Glutamatergic neuron (in vitro differentiated cells): Measurements from ENCODE around the gene ZNF76. TPM values are rescaled to one million over a fixed set of nuclear protein-coding genes. Genes with fewer than 3 reads are reported as not detected.

Experiments
- DNase-seq: peaks from one replicate; pipeline ENCODE4 v3.0.0; 2022
- H3K27ac Mint-ChIP-seq: one replicate; pipeline ENCODE4 v1.8.0; 2020; ENCODE audit warnings: mild to moderate bottlenecking, mixed read lengths, inconsistent platforms; ENCODE audit not compliant: unreplicated experiment
- H3K27me3 Mint-ChIP-seq: one replicate; pipeline ENCODE4 v1.8.0; 2020; ENCODE audit warnings: mild to moderate bottlenecking, moderate library complexity, mixed read lengths, inconsistent platforms; ENCODE audit not compliant: unreplicated experiment
- H3K36me3 Mint-ChIP-seq: one replicate; pipeline ENCODE4 v1.8.0; 2020; ENCODE audit warnings: mild to moderate bottlenecking, mixed read lengths, inconsistent platforms; ENCODE audit not compliant: unreplicated experiment
- H3K4me1 Mint-ChIP-seq: one replicate; pipeline ENCODE4 v1.8.0; 2020; ENCODE audit warnings: mild to moderate bottlenecking, low read depth, mixed read lengths, inconsistent platforms; ENCODE audit not compliant: unreplicated experiment
- H3K4me3 Mint-ChIP-seq: one replicate; pipeline ENCODE4 v1.8.0; 2020; ENCODE audit warnings: mild to moderate bottlenecking, mixed read lengths, inconsistent platforms; ENCODE audit not compliant: unreplicated experiment
- H3K9me3 Mint-ChIP-seq: one replicate; pipeline ENCODE4 v1.8.0; 2020; ENCODE audit warnings: mild to moderate bottlenecking, moderate library complexity, mixed read lengths, inconsistent platforms; ENCODE audit not compliant: unreplicated experiment
- CTCF ChIP-seq: fragments of 200-600 bp; sonication (generic); IDR thresholded peaks from one replicate; pipeline ENCODE4 v1.5.0; 2021; ENCODE audit not compliant: partially characterized antibody, unreplicated experiment
- total RNA-seq: library from RNA; stranded (reverse); fragmentation: NEBNext Ultra II Directional; extraction: Animal tissue kit (Norgen Biotek cat#: 25700); gene quantifications from one replicate; pipeline ENCODE4 v1.2.1, GENCODE V29; 2021; ENCODE audit not compliant: unreplicated experiment

ZNF76 gene
- total RNA-seq, 1 donor from 2014 or later = 38.3 TPM

DNA sequence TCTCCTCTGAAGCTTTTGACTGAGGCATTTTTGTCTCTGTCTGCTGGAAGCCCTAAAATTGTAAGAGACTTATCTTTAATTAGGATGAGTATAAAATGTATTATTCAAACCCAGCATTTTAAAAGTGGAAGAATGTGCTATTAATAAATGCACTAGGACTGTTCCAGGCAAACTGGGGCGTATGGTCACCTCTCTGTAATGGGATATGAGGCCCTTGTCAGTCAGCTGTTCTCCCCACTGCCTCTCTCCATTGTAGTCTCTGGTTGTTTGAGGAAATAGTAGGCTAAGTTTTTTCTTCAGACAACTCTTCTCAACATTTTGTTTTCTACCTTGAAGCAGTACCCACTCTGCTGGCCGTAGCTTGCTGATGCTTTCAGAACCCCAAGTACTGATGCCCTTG is 23.8 kb downstream of the ZNF76 start:
- H3K9me3 Mint-ChIP-seq = no peaks in the 10 kb centered on the region
- H3K4me3 Mint-ChIP-seq = no peak overlapping the region
- H3K4me1 Mint-ChIP-seq = no peaks in the 10 kb centered on the region
- DNase-seq = no peak
- no peak overlapping the region for H3K27ac Mint-ChIP-seq
- H3K36me3 Mint-ChIP-seq = no peaks in the 10 kb centered on the region
- peaks cover 3% of the 10 kb centered on the region for H3K27me3 Mint-ChIP-seq
- TF ChIP-seq CTCF = no peak

DNA sequence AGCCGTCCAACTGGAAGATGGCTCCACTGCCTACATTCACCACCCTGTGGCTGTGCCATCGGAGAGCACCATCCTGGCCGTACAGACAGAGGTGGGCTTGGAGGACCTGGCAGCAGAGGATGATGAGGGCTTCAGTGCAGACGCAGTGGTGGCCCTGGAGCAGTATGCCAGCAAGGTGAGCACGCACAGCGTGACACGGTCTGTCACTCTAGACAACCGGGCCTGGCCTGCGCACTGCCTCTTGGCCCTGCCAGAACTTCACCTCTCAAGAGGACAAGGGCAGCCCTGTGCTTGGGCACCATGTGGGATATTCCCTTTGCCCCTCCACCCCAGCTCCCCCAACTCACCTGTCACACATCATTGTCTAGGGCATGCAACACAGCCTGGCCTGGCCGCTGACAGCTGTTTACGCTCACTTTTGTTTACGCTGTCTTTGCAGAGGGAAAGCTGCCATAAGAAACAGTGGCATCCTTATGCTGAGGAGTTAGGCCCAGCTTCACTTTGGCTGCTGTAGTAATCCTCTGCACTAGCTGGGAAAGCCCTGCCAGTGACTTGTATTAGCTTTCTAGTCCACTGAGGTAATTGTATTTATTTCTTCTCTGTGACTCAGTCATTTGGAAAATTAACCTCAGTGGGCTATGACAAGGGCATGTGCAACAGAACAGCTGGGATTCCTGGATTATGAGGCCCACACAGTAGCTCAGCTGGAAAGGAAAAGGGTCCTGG is 28.3 kb downstream of the ZNF76 start:
- Mint-ChIP-seq H3K4me1 (no peaks in the 10 kb centered on the region), H3K27me3 (peaks cover 5% of the 10 kb centered on the region), H3K9me3 (no peaks in the 10 kb centered on the region), H3K27ac (no peak overlapping the region), H3K4me3 (no peak overlapping the region), H3K36me3 (no peaks in the 10 kb centered on the region)
- TF ChIP-seq CTCF = no peak
- no peak for DNase-seq

GRCh38 chr6:35288834-35289233 is 29.3 kb downstream of the ZNF76 start:
- no peak for DNase-seq

DNA sequence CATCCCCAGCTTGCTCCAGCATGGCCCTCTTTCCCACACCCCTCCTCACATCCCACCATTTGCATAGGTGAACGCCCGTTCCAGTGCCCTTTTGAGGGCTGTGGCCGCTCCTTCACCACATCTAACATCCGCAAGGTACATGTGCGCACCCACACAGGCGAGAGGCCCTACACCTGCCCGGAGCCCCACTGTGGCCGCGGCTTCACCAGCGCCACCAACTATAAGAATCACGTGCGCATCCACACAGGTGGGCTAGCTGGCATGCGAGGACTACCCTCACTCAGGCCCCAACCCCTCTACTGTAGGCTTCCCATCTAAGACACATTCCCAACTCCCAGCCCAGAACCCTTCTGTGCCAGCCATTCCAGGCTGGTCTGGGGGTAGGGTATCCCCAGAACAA is 32.0 kb downstream of the ZNF76 start:
- Mint-ChIP-seq H3K4me1 (no peaks in the 10 kb centered on the region), H3K36me3 (no peaks in the 10 kb centered on the region), H3K9me3 (no peaks in the 10 kb centered on the region), H3K4me3 (no peak overlapping the region), H3K27me3 (peaks cover 2% of the 10 kb centered on the region), H3K27ac (no peak overlapping the region)
- DNase-seq = no peak
- no peak for TF ChIP-seq CTCF

More at GRCh38 chr6:35288834-35289233, 29.3 kb downstream of the ZNF76 start:
- Mint-ChIP-seq H3K27ac (no peak overlapping the region), H3K4me1 (no peaks in the 10 kb centered on the region), H3K4me3 (no peak overlapping the region), H3K27me3 (peaks cover 5% of the 10 kb centered on the region), H3K36me3 (no peaks in the 10 kb centered on the region), H3K9me3 (no peaks in the 10 kb centered on the region)
- TF ChIP-seq CTCF = no peak

DNA sequence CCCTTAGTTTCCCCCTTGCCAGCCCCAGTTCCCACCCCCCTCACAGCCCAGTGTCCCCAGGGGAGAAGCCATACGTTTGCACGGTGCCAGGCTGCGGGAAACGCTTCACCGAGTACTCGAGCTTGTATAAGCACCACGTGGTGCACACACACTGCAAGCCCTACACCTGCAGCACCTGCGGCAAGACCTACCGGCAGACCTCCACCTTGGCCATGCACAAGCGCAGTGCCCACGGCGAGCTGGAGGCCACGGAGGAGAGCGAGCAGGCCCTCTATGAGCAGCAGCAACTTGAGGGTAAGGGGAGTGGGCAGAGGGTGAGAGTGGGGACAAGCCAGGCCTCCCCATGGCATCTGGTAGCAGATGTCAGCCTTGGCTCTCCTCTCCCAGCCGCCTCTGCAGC is 33.0 kb downstream of the ZNF76 start:
- no peaks in the 10 kb centered on the region for H3K9me3 Mint-ChIP-seq
- H3K36me3 Mint-ChIP-seq = no peaks in the 10 kb centered on the region
- H3K27me3 Mint-ChIP-seq = peaks cover 2% of the 10 kb centered on the region
- H3K4me3 Mint-ChIP-seq = no peak overlapping the region
- peaks cover 6% of the 10 kb centered on the region for H3K4me1 Mint-ChIP-seq
- no peak for TF ChIP-seq CTCF
- no peak overlapping the region for H3K27ac Mint-ChIP-seq
- no peak for DNase-seq
